Suppressor macrophage treated with lipopolysaccharide for 4 hours (primary cell): Measurements from ENCODE around the gene METTL24.

Source experiments
- DNase-seq: peaks from one replicate; pipeline ENCODE4 v3.0.0-alpha.2; 2020

METTL24 gene, protein sequence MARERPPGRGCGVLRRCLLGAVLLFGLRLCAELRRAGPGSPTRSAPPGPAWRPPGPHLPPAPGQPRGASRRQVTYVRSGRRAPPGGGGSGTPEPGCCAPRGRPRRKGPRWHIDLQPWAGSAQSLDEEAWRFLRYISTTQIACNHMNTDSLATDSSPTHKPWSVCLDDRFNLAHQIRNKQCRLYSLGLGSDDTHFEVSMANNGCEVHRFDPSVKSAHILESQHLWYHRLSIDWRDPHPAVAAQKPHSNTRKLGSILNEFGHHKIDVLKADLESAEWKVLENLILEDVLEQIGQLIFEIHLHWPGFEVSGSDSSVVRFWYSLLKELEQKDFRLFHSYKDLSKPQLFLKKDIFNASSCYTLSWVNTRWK

DNA sequence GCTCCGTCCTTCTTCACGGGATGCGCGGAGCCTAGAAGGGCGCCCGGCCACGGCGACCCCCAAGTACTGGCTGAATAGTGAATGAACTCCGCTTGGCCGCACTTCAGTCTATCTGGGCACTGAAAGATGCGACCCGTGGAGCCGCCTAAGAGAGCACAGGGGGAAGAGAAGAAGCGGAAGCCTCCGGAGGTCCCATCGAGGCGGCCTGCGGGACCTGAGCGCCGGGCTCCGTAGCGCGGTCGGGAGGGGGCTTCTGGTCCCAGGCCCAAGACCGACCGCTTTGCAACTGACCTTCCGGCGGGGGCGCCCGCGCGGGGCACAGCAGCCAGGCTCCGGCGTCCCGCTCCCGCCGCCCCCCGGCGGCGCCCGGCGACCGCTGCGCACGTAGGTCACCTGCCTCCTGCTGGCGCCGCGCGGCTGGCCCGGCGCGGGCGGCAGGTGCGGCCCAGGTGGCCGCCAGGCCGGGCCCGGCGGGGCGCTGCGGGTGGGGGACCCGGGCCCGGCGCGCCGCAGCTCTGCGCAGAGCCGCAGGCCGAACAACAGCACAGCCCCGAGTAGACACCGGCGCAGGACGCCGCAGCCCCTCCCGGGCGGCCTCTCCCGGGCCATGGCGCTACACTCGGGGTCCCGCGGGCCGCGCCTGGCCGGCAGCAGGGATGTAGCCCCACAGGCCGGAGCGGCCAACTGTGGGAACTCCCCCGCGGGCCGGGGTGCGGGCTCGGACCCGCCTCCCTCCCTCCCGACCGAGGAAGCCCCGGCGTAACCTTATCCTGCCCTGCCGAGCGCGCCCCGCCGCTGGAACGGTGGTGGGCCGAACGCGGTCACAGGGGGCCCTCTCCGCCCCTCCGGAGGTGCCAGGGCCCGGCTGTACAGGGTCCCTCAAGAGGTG lies at the start of gene METTL24:
TSS of gene METTL24 (minus strand) at position 686 of the 889 bp plus-strand sequence. CDS start at position 609, 77 bp downstream.
- DNase-seq = peak; percentile 25

DNA sequence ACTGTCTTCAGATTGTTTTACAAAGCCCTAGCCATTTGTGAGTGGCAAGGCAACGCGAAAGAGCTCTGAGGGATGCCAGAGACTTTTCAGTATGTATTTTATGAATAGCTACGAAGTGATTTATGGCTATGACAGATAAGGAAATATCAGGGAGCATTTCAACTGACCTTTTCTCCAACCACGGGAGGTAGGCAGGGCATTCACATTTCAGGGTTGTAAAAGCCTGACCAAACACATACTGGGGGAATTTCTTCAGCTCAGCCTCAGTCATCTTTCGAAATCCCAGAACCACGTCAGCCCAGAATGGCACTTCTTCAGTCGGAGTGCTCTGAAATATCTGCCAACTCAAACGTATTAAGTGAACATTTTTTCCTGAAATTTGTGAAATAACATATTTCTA lies 46.5 kb upstream of the METTL24 start:
- peak; percentile 78 for DNase-seq

DNA sequence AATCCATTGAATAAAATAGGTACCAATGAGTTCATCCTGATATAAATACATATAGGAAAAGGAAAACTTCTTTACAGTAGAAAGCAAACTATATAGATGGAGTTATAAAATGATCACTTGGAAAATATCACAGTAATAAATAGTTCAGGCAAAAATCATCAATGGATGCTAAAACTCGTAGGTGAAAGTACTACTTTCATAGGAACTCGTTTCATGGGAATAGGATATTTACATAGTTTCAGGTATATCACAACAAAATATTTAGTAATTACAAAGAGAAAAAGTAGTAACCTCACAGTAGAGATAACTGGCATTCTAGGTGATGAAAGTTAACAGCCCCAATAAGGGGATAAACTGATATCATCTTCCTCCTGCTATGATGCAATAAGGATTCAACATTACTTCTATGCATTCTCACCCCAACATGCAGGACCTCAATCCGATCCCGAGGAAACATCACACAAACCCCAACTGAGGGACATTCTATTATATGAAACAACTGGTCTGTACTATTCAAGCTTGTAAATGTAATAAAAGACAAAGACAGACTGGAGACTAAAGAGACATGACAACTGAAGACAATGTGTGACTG lies 43.5 kb upstream of the METTL24 start:
- DNase-seq = no peak

DNA sequence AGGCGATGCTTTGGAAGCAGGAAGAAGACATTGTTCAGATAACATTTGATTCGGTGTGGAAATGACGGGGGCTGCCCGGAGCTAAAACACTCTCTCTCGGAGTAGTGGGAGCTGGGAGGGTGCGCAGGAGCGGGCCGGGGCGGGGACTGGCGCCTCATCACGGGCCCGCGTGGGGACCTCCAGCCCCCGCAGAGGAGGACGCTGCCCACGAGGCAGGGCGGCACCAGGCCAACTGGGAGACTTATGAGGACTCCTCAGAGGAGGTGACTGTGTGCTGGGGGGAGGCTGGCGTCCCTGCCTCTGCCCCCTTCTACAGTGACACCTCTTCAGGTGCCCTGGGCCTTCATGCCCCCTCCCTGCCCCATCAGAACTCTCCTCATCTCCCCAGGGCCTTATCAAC lies 42.1 kb upstream of the METTL24 start:
- no peak for DNase-seq

DNA sequence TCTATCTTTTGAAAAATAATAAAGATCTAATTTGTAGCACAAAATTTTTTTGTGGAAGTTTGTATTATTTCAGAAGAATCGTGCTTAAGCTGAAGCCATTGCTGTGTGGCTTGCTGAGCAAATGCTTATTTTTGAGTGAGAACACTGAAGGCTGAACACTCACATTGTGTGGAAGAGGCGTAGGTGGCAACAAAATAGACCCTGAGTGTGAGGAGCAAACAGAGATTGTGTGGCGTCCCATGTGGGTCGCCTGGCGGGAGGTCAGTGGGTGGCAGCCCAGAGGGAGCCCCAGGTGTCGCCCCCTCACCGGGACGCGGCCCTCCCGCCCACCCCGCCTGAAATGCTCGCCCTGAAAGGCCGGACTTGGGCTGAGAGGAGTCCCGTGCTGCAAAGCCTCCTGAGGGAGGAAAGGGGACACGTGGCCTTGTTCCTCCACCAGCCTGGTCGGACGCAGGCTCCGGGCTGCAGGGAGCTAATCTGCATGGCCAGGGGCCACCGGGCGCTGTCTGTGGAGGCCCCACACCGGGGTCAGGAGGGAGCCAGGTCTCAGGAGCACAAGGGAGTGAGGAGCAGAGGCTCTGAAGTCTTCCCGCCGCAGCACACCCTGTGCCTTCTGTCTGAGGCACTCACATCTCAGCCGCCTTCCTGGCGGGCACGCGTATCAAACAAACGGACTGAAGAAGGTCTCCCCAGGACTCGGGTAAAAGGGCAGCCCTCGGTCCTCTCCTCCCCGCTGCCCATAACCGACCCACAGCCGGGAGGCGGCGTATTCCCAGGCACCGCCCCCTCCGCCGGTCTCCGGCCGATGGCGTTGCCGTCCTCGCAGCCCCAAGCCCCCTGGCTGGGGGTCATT lies 41.3 kb upstream of the METTL24 start:
- DNase-seq = no peak

DNA sequence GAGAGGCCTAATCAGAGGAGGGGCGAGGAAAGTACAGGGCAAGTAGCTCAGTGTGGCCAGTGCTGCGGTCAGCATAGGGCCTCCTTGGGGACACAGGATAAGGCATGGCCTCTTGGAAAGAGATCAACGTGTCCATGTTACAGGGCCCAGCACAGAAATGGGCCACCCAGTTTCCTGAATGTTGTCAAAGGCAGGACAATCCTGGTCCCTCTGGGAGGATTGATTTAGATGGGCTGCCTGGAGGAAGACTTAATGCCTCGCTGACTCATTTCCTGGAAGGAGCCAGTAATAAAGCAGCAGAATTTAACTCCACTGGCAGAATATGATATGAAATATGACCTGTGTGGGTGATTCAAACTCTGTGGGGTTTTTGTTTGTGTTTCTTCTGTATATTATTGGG lies 40.6 kb upstream of the METTL24 start:
- no peak for DNase-seq

DNA sequence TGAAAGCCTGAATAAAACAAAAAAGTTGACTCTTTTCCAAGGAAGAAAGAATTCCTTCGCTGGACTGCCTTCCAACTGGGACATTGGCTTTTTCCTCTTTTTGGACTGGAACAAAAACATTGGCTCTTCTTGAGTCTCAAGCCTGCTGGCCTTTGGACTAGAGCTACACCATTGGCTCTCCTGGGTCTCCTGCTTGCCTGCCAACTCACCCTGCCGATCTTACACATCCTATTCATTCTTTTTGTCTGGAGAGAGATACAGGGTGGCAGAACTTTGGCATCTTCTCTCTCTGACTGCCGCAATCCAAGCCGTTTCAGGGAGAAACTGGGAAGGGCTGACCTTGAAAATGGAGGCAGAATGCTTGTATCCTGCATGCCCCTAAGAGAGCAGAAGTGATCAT lies 37.1 kb upstream of the METTL24 start:
- no peak for DNase-seq

DNA sequence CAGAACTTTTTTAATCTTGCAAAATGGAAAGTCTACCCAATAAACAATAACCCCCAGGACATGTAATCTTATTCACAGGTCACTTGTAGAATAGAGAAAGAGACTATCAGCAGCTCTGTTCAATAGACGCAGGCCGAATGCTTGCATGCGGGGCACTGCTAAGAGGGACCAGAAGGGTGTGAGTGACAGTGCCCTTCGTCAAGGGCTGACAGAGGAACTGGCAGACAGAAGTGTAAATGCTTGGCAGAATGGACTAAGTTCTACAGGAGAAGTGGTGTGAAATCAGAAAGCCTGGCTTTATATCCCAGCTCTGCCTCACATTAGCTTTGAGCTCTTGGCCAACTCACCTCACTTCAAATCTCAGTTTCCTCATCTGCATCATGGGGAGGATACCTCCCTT lies 36.3 kb upstream of the METTL24 start:
- DNase-seq = no peak

DNA sequence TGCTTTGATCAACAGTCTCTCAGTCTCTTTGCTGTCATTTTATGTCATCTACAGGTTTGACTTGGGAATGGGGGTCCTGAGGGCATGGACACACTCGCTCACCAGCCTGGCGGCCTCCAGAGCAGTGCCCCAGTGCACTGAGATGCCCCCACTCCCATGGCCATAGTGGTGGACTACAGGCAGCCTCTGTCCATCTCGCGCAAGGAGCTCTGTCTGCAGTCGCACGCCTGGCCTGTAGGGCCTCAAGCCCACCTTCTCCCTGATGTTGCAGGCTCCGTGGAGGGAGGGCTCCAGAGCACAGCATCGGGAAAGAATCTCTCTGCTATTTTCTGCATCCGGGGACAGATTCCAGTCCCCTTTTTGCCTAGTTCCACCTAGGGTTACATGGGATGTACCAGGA lies 34.6 kb upstream of the METTL24 start:
- DNase-seq = no peak

DNA sequence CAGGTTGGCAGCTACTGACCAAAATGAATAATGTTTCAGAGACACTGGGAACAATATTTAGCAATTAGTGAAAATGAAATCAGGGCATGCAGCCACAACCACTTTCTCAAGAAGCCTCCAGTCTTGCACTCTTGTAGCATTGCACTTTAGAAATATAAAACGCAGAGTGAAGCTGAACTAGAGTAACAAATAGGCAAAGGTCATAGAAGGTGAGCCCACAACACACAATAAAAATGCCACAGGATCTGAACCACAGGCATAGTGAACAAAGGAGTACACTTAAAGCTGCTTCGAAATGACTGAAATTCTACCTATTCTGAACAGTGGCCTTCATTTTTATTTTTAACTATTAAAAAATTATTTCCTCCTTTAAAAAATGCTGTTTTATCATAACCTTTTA lies 32.3 kb upstream of the METTL24 start:
- DNase-seq = no peak

DNA sequence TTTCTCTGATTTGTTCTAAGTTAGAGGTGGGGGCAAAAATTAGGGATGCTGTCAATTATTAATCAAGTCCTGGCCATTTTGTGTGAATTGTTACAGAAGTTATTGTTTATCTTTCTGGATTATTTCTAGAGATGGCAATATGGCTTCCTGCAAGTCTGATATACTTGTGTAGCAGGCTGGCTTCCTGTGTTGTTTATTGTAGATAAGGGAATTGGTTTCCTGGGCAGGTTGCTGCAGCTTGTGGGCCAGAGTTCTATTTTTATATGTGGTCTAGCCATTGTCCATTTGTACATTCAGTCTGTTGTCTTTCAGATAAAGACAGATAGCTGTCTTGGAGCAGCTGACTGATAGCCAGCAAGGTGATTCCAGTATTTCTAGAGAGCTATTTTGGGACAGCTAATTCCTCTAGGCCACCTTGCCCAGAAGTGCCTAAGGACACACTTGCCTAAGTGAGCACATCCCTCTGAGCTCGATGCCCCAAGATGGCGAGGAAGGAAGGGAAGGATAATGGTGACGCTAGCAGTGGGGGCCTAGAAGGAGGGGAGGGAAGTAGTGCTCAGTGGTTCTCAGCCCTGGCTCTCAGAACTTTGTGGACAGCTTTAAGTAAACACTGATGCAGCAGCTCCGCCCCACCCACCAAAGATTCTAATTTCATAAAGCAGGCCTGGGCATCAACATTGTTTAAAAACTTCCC lies 31.7 kb upstream of the METTL24 start:
- no peak for DNase-seq

DNA sequence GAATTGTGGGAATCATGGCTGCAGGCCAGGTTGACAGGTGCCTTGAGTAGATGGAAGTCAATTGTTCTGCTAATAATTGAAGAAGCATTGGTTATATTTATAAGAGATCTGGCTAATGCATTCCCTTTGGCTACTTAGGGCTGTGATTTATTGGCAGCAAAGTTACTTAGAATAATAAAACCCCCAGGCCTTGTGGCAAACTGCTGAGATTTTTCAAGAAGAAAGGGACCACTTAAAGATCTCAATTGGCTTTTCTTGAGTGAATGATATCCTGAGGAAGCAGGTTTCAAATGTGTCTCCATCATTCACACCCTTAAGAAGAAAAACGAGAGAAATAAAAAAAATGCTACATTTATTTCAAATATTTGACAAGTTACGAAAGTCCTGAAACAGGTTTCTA lies 29.8 kb upstream of the METTL24 start:
- DNase-seq = no peak

DNA sequence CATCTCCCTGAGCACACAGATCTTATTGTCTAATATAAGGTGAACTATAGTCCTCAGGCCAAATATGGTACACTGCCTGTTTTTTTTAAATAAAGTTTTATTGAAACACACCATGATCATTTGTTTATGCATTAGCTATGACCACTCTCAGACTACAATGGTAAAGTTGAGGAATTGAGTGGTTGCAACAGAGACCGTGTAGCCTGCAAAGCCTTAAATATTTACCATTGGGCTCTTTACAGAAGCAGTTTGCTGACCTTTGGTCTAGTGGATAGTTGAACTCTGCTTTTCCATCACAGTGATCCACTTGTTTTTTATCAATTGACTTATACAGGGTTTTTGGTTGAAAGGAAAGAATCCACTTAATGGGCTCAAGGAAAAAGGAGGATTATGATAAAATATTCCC lies 27.3 kb upstream of the METTL24 start:
- no peak for DNase-seq

DNA sequence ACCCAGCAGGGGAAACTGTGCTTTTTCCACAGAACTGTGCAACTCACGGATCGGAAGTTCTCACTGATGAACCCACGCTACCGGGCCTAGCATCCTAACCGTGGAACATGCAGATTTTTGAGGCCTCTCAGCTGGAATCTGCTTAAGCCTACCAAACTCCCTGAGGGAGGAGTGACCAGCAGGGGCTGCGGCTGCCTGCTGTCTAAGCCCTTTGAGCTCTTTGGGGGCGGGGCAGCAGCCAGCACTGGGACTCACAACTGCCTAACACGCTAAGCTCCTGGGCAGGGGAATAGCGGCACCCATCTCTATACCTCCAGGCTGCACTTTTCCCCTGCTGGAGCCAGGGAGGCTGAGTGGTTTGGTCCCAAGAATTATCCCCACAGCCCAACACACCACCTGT lies 20.4 kb upstream of the METTL24 start:
- no peak for DNase-seq

DNA sequence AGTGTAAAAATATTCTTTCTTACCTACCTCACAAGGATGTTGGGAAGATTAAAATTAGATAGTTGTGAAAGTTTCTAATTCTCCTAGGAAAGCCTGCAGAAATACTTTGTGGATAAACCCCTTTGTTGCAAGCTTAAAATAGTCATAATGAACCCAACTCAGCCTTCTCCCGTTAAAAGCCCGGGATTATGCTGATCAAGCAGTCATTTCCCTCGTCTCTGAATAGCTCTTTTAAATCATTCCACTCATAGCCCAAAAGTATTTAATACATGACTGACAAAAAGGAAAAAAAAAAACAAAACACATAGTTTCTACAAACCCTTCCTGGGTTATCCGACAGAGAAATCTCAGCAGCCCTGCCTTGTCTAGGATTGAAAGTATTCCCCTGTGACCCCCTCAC lies 10.9 kb upstream of the METTL24 start:
- no peak for DNase-seq

DNA sequence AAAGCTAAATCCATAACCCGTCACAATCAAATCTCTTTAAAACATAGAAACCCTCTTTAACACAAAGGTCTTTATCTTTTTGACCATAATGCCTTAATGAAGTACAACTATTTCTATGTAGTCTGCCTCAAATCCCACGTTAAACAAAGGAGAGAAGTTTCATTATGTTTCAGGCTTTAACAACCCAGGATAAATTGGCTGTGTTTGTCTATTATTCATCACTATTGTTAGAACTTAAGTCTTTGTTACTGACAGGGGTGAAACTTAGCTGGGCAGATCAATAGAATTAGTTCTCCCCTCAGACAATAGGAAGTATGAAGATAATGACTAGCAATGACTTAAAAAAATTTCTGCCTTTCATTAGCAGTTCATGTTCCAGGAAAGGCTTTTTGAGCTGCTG lies 10.1 kb upstream of the METTL24 start:
- DNase-seq = no peak

DNA sequence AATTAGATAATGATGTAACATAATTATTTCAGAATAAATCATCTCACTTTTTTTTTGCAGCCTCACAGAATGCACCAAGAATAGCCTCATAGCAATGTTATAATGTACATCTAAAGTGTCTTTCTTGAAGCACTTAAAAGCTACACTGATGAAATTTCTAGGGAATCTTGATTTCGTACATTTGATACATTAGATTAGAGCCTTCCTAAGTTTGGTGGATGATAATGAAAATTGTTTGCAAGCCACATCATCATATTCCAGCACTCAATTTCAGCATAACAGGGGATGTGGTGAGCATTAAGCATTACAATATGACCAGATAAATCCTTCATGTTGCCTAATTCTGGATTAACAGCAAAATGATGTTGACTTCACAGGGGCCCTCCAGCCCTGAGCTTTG lies 9.7 kb upstream of the METTL24 start:
- no peak for DNase-seq

DNA sequence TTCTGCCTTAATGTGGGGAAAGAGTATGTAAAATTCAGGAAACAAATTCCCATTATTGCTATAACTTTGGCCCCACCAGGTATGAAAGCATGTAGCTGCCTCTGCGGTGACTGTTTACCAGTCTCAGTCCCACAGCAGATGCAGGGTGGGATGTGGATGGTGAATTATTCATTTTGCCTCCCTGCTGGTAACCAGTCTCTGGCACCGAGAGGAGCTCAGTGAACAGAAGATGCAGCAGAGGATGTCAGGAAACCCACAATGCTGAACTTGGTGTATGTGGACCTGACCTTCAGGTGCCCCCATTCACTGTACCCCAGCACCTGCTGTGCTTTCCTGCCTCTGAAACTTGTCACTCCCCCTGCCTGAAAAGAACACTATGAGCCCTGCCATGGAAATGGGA lies 8.8 kb upstream of the METTL24 start:
- DNase-seq = no peak

DNA sequence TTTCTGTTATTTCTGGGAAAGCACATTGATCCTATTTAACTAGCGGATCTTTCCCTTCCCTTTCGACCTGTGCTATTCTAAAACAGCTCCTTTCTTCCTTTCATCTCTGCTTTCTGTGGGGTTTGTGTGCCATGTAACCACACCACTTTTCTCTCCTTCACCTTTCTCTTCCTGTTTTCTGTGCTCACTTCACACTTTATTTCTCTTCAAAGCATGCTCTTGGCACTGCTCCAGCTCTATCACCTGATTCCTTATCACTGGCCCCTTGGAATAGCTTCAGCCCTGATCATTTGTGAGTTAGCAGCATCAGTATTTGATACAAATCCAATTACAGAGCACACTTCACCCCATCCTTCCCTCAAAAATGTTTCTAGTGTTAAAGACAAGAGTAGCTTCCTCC lies 8.1 kb upstream of the METTL24 start:
- DNase-seq = no peak

DNA sequence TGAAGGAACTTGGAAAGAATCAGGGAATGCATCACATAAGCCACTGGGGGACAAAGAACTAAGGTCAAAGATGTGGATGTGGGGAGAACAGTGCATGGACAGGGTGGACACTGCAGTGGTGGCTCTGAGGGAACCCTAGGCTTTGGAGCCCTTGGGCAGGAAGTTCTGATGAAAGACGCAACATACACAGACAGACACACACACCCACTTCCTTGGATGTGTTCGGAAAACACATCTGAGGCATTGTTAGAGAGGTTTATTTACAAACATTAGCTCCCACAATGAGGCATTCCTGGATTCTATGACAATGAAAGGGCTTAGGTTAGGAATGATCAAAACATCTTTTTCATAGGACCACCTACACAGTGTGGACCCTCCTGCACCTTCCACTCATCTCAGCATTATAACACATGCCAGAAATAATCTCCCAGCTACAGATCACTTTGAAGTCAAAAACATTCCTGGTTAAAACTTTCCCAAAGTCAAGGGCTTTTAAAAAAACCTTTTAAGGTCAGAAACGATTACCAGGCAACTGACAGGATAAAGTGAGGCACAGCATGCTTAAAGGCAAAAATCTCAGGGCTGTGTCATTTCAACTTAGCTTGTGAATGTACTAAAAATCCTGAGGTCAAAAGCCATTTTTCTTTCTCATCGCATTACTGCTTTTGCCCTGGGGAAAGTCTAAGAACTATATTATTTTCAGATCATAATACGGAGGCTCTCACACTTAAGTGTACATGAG lies 6.4 kb upstream of the METTL24 start:
- no peak for DNase-seq

DNA sequence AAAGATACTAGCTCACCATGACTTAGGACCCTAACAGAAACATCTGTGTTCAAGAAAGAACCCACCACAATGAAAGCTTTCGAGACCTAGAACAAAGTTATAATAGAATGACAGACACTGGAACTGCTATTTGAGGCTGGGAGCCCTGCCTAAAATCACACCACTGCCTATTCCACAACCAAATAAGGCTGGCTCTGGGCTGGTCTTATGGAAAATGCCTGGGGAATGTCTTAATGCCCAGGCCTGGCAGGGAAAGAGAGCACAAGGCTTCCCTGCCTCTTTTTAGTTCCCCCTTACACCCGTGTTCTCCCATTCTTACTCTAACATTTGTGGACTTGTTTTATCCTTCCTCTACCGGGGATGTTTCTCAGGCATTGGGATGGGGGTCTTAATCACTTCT lies 5.6 kb upstream of the METTL24 start:
- DNase-seq = no peak

DNA sequence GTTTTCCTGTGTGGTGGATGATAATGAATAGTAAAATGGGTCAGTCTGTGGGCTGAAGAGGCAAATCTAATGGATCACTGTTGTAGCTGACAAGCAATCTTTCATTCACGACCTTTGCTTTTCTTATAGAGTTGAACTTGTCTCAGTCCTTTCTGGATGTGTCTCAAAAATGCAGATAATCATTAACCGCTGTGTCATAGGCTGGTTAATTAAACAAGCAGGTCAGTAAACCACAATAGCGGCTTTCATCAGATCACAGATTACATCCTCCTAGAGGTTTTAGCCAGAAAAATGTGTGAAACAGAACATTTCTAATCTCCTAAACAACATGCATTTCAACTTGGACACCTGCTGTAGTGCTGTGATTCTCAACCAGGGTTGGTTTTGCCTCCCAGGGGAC lies 2.5 kb upstream of the METTL24 start:
- no peak for DNase-seq
